Anterior cingulate cortex (tissue), 58 donors: Measurements from ENCODE around the gene TMEM63A.
"Not testable (repeated sequence)": the region's sequence is repeated elsewhere in the genome, so short reads cannot be mapped to it uniquely, and the experiment has no call there.

Experiments
- DNase-seq, 58 donors: peaks; one replicate each; lab custom pipeline; 2025; lab: John Stamatoyannopoulos, UW

The TMEM63A gene

GRCh38 chr1:225888289-225888897, 6.2 kb upstream of the TMEM63A start:
- DNase-seq, result no peak

GRCh38 chr1:225887554-225888288, 5.5 kb upstream of the TMEM63A start:
- not testable (repeated sequence) for DNase-seq

- no peak for DNase-seq
Measured at GRCh38 chr1:225887030-225887314, 4.8 kb upstream of the TMEM63A start.

- no peak for DNase-seq
Measured at GRCh38 chr1:225886159-225887029, 4.2 kb upstream of the TMEM63A start.

- DNase-seq, result no peak
Measured at GRCh38 chr1:225885336-225885735, 3.2 kb upstream of the TMEM63A start.

- DNase-seq, result no peak
Measured at GRCh38 chr1:225883616-225884265, 1.6 kb upstream of the TMEM63A start.

GRCh38 chr1:225882694-225883615, 775 bp upstream of the TMEM63A start:
- DNase-seq, result peak in 42 of 58 donors; percentile 23 to 77 (median 62)

- DNase-seq, result peak in 12 of 58 donors; percentile 6 to 60 (median 38)
Measured at GRCh38 chr1:225881081-225881958, 860 bp downstream of the TMEM63A start.

GRCh38 chr1:225880636-225881035, 1.5 kb downstream of the TMEM63A start:
- DNase-seq, result no peak

GRCh38 chr1:225880222-225880588, 2.0 kb downstream of the TMEM63A start:
- DNase-seq, result peak in 50 of 58 donors; percentile 15 to 85 (median 62)

GRCh38 chr1:225879521-225880221, 2.5 kb downstream of the TMEM63A start:
- DNase-seq, result peak in 25 of 58 donors; percentile 8 to 82 (median 60)

- no peak for DNase-seq
Measured at GRCh38 chr1:225878282-225878681, 3.9 kb downstream of the TMEM63A start.

GRCh38 chr1:225877580-225877979, 4.6 kb downstream of the TMEM63A start:
- peak in 55 of 58 donors; percentile 28 to 95 (median 77) for DNase-seq

GRCh38 chr1:225876900-225877510, 5.2 kb downstream of the TMEM63A start:
- no peak for DNase-seq

GRCh38 chr1:225875044-225875815, 7.0 kb downstream of the TMEM63A start:
- no peak for DNase-seq

GRCh38 chr1:225874431-225874830, 7.7 kb downstream of the TMEM63A start:
- no peak for DNase-seq
